HG02623 (cell line): ENCODE data around the gene DEFB114.
"Not testable (repeated sequence)": the region's sequence is repeated elsewhere in the genome, so short reads cannot be mapped to it uniquely, and the experiment has no call there.

ENCODE experiments used
- ATAC-seq: cut with Tn5 transposase; IDR thresholded peaks from one replicate; pipeline ENCODE4 v1.9.1; 2021; ENCODE audit warnings: moderate library complexity; ENCODE audit not compliant: unreplicated experiment

Gene DEFB114

DNA sequence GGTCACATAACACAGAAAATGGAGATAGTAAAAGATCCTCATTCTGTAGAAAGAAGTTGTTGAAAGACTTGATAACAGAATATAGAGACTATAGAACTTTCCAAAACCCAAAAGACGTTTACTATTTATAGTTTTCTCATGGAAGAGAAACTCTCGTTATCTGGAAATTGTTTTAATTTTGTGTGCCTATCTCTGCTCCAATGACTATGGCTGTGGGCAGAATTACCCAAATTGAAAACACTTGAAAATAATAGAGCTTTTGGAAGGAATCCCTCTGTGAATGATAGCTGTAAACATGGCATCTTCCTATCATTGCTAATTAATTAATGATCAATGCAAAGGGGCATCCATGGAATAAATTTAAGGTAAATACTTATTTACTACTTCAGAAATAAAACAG, at the start of gene DEFB114:
DEFB114 (minus strand) TSS at position 101 of the 400 bp plus-strand sequence; CDS start at position 42, 59 bp downstream.
- ATAC-seq, result no peak

DNA sequence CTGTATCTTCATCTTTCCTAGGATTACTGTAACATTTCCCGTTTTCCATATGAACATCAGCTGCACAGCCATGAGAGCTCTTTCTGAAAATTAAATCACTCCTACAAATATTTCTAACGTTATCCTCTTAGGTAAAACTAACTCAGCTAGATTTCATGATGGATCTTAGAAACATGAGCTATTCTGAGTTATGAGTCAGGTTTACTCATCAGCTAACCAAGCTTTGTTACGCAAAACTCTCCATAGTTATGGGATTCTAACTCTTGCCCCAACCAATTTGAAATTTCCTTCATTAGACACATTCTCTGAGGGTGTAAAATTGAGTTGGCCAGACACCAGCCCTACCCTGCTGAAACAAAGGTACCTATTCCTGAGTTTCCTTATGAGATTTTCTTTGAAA, 43.9 kb upstream of the DEFB114 start:
- no peak for ATAC-seq

DNA sequence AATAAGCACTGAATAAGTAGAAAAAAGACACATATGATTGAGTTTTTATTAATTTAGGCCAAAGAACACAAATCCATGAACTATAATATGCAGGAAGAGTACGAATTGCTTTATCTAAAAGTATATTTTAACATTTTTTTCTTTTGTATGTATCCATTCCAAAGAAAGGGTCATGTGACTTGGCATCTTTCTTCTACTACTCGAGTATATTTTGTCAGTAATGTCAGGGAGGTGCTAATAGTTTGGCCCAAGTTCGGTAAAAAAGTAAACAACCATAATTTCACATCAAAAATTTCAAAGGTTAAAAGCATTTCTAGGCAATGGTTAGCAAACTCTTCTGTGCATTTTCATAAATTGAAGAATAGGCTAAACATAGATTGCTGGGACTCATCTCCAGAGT, 39.2 kb upstream of the DEFB114 start:
- ATAC-seq, result no peak

- ATAC-seq, result no peak
Measured at GRCh38 chr6:49995278-49995677, 31.3 kb upstream of the DEFB114 start.

DNA sequence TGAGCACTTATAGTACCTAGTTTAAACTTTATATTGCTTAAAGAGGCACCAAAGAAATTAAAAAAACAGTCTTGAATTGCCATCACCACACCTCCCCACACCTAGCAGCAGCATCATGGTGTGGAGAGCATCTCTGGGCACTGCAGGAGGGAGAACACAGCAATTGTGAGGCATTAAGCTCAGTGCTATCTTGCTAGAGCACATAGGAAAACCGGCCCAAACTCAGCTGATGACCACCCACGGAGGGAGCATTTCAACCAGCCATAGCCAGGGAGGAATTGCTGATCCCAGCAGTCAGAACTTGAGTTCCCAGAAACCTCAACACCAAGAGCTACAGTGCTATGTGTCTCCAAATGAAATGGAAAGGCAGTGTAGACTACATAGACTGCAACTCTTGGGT, 24.9 kb upstream of the DEFB114 start:
- ATAC-seq, result no peak

DNA sequence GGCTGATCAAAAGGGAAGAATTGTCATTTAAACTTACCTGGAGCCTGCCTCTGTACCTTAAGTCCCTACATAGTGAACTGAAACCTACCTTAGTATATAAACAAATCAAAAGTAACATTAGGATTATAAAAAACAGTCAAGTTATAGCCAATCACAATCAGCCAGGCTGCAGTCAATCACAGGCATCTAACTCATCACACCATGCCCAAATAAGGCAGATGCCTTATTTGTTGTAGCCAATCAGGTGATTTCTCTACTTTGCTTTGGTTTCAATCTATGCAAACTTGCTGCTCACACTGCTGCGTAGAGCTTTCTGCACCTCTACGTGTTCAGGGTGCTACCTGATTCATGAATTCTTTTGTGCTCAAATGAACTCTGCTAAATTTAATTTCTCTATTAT, 23.8 kb upstream of the DEFB114 start:
- no peak for ATAC-seq

DNA sequence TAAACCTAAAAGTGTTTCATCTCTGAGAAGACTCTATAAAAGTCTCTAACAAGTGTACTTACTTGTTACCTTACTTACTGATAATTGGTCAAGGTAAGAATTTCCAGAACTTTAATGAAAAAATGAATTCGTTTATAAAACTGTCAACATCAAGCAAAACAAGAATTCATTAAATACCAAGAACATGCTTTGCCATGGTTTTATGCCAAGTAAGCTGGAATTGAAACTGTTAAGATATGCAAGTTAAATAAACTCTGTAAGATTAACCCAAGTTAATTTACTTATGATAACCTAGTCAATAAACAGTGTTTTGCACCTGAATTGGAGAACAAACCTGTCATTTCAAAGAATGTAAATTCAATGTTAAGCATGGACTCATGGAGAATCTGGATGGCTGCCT, 22.6 kb upstream of the DEFB114 start:
- no peak for ATAC-seq

DNA sequence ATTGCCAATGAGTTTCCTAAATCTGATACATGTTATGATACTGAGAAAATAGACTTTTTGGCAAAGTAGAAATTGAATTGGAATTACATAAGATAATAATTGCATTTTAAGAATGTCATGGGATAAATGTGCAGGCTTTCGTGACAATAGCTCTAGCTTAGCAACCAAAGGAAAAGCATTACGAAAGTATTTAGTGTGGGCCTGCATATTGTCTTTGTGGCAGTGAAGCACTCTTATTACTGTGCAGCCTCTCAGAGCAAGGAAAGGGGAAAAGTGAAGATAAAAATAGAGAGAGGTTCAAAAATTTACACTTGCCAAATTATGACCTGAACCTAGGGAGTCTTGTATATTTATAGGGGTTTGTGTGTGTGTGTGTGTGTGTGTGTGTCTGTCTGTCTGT, 18.1 kb upstream of the DEFB114 start:
- ATAC-seq, result no peak

- ATAC-seq, result peak; percentile 48
Measured at GRCh38 chr6:49980898-49981297, 16.9 kb upstream of the DEFB114 start.

- ATAC-seq, result no peak
Measured at GRCh38 chr6:49979584-49979983, 15.6 kb upstream of the DEFB114 start.

- ATAC-seq, result peak; percentile 39
Measured at GRCh38 chr6:49978332-49979226, 14.6 kb upstream of the DEFB114 start.

- no peak for ATAC-seq
Measured at GRCh38 chr6:49969605-49970004, 5.6 kb upstream of the DEFB114 start, which contains the start of gene DEFB113. Gene DEFB113, minus strand, starts transcription at chr6:49969625. Its CDS starts 0 bp downstream, at chr6:49969625.

DNA sequence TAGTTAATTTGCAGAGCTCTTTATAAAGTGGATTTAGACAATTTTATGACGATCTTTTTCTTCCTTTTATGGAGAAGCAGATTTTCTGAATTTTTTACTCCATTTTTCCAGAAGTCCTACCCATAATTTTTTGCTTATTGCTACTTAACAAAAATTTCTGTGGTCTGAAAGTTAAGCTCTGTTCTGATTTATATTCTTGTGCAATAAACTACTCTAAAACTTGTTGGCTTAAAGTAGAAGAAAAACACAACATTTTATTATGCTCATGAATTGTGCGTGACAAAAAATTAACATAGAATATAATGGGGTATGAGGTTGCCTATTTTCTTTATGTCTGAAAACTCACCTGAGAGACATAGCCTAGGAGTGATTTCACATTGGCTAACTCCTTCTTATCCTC, 2.9 kb upstream of the DEFB114 start:
- no peak for ATAC-seq

DNA sequence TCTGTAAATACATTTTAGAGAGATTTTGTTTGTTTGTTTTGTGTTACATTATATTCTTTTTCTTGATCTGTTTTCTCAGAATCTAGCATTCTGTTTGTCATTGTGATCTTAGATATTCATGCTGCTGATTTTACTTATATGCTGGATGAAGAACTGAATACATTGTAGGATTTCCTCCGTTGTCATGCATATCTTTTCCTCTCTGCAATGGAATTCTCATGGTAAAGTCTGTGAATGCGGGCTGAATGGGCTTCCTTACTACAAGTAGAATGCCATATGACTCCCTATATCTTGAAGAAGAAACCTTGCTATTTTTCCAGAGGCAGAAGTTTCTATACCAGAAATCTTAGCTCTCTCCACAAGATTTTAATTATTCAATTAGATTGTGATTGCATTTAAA, 2.4 kb upstream of the DEFB114 start:
- ATAC-seq, result no peak

DNA sequence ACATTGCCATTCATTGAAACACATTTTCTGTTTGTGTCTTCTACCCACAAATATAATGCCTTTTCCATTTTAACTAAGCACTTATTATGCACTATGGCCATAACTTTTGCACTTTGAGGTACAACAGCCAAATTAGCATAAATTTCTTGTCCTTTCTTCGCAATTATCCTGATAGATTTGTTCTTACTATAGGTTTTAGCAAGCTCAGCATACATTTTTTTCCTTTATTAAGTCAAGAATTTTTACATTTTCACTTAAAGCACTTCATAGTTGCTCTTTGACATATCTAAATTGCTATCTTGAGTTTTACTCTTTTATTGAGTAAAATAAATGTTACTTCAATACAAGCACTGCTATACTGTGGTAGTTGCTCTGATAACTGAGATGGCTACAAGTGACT, 5.8 kb downstream of the DEFB114 start:
- no peak for ATAC-seq

- ATAC-seq, result no peak
Measured at GRCh38 chr6:49955847-49956246, 8.1 kb downstream of the DEFB114 start.

DNA sequence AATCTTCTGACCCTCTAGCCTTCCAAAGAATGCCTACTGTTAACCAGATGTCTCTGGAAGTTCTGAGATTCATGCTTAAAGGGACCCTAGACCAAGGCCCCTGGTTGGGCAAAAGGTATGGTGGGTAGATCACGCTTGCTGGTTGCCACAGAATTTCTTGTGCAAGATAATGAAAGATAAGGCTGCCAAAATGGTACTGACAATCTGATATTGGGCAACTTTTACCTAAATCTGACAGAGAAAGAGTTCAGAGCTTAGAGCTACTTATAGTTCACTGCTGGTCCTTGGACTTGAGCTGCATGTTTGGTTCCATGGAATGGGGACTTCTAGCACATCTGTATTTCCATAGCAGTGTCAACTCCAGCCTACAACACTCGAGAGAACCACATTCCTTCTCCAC, 12.0 kb downstream of the DEFB114 start:
- ATAC-seq, result no peak

- no peak for ATAC-seq
Measured at GRCh38 chr6:49950415-49950751, 13.6 kb downstream of the DEFB114 start.

GRCh38 chr6:49949062-49949461, 14.9 kb downstream of the DEFB114 start:
- ATAC-seq, result no peak

DNA sequence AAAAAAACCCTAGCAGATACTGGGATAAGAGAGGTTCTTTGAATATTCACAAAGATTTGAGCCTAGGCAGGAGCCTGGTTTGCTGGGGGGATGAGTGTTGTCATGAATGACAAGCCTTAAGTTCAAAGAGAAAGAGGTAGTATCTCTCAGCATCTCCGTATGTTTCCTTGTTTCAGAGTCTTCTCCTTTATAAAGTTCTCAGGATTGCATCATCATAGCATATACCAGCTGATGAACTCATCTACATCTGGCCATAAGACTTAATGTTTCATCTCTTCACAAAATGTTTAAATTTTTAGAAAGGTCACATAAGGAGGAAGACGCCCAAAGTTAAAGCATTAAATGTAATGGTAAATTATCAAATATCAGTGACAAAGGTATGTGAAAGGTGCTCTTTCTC, 17.1 kb downstream of the DEFB114 start:
- ATAC-seq, result no peak

DNA sequence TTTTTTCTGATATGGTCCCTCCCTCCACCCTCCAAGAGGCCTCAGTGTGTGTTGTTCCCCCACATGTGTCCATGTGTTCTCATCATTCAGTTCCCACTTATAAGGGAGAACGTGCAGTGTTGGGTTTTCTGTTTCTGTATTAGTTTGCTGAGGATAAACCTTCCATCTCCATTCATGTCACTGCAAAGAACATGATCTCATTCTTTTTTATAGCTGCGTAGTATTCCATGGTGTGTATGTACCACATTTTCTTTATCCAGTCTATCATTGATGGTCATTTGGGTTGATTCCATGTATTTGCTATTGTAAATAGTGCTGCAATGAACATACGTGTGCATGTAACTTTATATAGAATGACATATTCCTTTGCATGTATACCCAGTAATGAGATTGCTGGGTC, 19.9 kb downstream of the DEFB114 start:
- not testable (repeated sequence) for ATAC-seq

GRCh38 chr6:49939993-49940498, 23.9 kb downstream of the DEFB114 start:
- ATAC-seq, result no peak

GRCh38 chr6:49937811-49938210, 26.2 kb downstream of the DEFB114 start:
- no peak for ATAC-seq
